K562 (cell line): ENCODE results near the gene TRRAP. TPM values are rescaled to one million over a fixed set of nuclear protein-coding genes. Genes with fewer than 3 reads are reported as not detected.
A peak's percentile ranks its signal among the peaks of the same experiment; 100 is the strongest.

ENCODE experiments used
- ATF1 ChIP-seq, 2 experiments: fragments of 450-650 bp in 1 of 2; IDR thresholded peaks; 2 replicates each; pipeline ENCODE4 v1.6.1; 2016; ENCODE audit warnings: missing compliant biosample characterization in 1 of 2, missing genetic modification characterization in 1 of 2
- MAX ChIP-seq: sonication (generic); formaldehyde crosslinking; IDR thresholded peaks from 2 replicates; pipeline ENCODE4 v1.9.0; 2022; ENCODE audit warnings: mild to moderate bottlenecking, missing genetic modification reagents
- MLLT1 ChIP-seq, 2 experiments: fragments of 450-650 bp; IDR thresholded peaks; 2 replicates each; pipeline ENCODE4 v1.6.1; 2016
- MLX ChIP-seq, 2 experiments: fragments of 450-650 bp in 1 of 2; sonication (generic) in 1 of 2; formaldehyde crosslinking; conservative IDR thresholded peaks; 2 replicates each; pipeline versions ENCODE4 v1.4.0 to v1.8.1; 2020 to 2022; ENCODE audit warnings: mild to moderate bottlenecking in 1 of 2, missing genetic modification reagents in 1 of 2
- SMARCC2 ChIP-seq: fragments of 450-650 bp; IDR thresholded peaks from 2 replicates; pipeline ENCODE4 v1.6.1; 2017; ENCODE audit warnings: antibody characterized with exemption, moderate library complexity, mild to moderate bottlenecking, low read depth
- SOX6 ChIP-seq: fragments of 450-650 bp; IDR thresholded peaks from 2 replicates; pipeline ENCODE4 v1.6.1; 2014; ENCODE audit warnings: mild to moderate bottlenecking
- TBL1XR1 ChIP-seq, 2 experiments: IDR thresholded peaks; 2 replicates each; pipeline ENCODE4 v1.6.1; 2012; ENCODE audit warnings: improper control_type of control experiment in 2 of 2, low read length in 2 of 2, mild to moderate bottlenecking in 1 of 2
- TFAP4 ChIP-seq: sonication (generic); formaldehyde crosslinking; IDR thresholded peaks from 2 replicates; pipeline ENCODE4 v1.8.0; 2022; ENCODE audit warnings: missing genetic modification reagents, mild to moderate bottlenecking, moderate library complexity, borderline replicate concordance
- ZBTB26 ChIP-seq: fragments of 450-650 bp; formaldehyde crosslinking; IDR thresholded peaks from 2 replicates; pipeline ENCODE4 v1.4.0; 2022; ENCODE audit warnings: missing genetic modification characterization
- ZKSCAN8 ChIP-seq: fragments of 200-800 bp; sonication (Bioruptor generic); IDR thresholded peaks from 2 replicates; pipeline ENCODE4 v1.6.1; 2016; ENCODE audit warnings: missing genetic modification characterization, missing compliant biosample characterization
- ZNF212 ChIP-seq: fragments of 450-650 bp; formaldehyde crosslinking; IDR thresholded peaks from 2 replicates; pipeline ENCODE4 v1.4.0; 2020; ENCODE audit warnings: mild to moderate bottlenecking
- ZNF318 ChIP-seq, 2 experiments: fragments of 450-650 bp; IDR thresholded peaks; 2 replicates each; pipeline ENCODE4 v1.6.1; 2016; ENCODE audit warnings: mild to moderate bottlenecking in 2 of 2, borderline replicate concordance in 1 of 2, low read depth in 1 of 2, moderate library complexity in 1 of 2
- polyA plus RNA-seq, 8 experiments: library from polyadenylated mRNA; depleted of rRNA in 4 of 8; stranded (reverse) in 5 of 8; unstranded in 3 of 8; fragments of >200 nt; fragmentation: Nextera tagmentation in 2 of 8; fragmentation: Illumina TruSeq in 1 of 8; extraction: Ambion mirVana in 2 of 8; extraction: Trizol in 1 of 8; gene quantifications; 2 replicates each; pipeline versions ENCODE4 v1.2.1 to v1.2.3, GENCODE V29; 2011 to 2014; ENCODE audit warnings: inconsistent platforms in 1 of 8, missing spikeins in 1 of 8
- total RNA-seq, 7 experiments: library from RNA; depleted of rRNA in 6 of 7; stranded (reverse); fragments of >200 nt in 6 of 7; fragmentation: Illumina TruSeq in 2 of 7; extraction: Trizol in 2 of 7; gene quantifications; 2 replicates each; pipeline versions ENCODE4 v1.2.1 to v1.2.3, GENCODE V29; 2011 to 2021; ENCODE audit warnings: low replicate concordance in 1 of 7

TRRAP gene
- total and polyA plus RNA-seq, 9 of the 15 experiments (the other 6 are each of a cell fraction or from before 2014, with no cell fraction given), result 1.3 to 47.2 (median 9.7) TPM

- peak; percentile 13; the same call in 1 of the 2 replicates for TF ChIP-seq TFAP4
- no peak for TF ChIP-seq MLX (CRISPR knock-in tag; conservative IDR thresholded peaks at IDR 0.05)
- no peak for TF ChIP-seq ZKSCAN8 (CRISPR knock-in tag)
- peak in 1 of 2 experiments; percentile 59; a peak in 2 of 4 replicates for TF ChIP-seq TBL1XR1 (IDR thresholded peaks at IDR 0.05; ENCODE audit: low read length in 2 of 2)
- TF ChIP-seq SOX6, result peak; percentile 89
- peak; percentile 83; the same call in 1 of the 2 replicates for TF ChIP-seq SMARCC2
- TF ChIP-seq ATF1 (CRISPR knock-in tag; IDR thresholded peaks at IDR 0.05), result no peak
- peak; percentile 85 for TF ChIP-seq ATF1 (tag; IDR thresholded peaks at IDR 0.05)
- no peak for TF ChIP-seq ZNF212 (CRISPR knock-in tag)
- peak in 1 of 2 experiments; percentile 92; a peak in 2 of 4 replicates for TF ChIP-seq ZNF318 (IDR thresholded peaks at IDR 0.05; ENCODE audit: borderline replicate concordance in 1 of 2, low read depth in 1 of 2)
- 0 out of 4 replicates have a peak, but pooled peaks of 1 of the 2 experiments have one; percentile 22 for TF ChIP-seq MLLT1 (IDR thresholded peaks at IDR 0.05)
- TF ChIP-seq ZBTB26 (CRISPR knock-in tag), result 0 out of 2 replicates have a peak, but pooled peaks have one; percentile 22
- TF ChIP-seq MAX, result peak; percentile 19; the same call in 1 of the 2 replicates
These were observed 44.3 kb downstream of the TRRAP start (continued) for GRCh38 chr7:98922392-98923187.
